GM10847 (cell line): Measurements from ENCODE around the gene VSX2.

Experiments
- POLR2A ChIP-seq: IDR thresholded peaks from 2 replicates; pipeline ENCODE4 v1.6.1; 2011; ENCODE audit not compliant: insufficient read length; ENCODE audit errors: extremely low read depth

The VSX2 gene

DNA sequence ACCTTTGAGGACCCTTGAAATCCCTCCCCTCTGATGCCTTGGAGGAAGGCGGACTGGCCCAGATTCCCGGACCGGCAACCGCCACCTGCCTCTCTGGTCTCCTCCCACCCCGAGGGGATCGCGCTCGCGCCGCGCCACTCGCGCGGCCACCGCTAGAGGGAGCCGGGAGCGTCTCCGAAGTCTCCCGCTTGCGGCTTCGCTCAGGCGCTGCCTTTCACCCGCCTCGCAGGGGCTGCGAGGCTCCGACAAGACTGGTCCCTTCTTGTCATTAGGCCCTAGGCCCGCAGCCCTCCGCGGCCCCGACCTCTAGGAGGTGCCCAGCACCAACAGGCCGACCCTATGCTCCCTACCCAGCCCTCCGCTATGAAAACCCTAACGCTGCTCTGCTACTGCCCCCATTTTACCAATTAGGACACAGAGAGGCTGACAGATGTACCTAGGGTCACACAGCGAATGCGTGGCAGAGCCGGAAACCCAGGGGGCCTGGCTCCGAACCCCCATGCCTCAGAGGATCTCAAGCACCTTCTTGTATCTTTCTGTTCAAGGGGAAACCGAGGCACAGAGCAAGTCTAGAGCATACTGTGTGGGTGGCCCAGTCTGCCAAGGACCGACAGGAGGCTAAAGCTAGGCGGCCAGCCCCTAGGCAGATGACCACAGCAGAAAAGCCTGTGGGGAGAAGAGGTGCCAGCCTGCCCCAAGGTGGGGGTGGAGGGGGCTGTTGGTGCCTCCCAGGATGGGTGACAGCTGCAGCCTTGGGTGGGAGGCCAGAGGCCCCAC, 21.4 kb upstream of the VSX2 start:
- no peak for TF ChIP-seq POLR2A

DNA sequence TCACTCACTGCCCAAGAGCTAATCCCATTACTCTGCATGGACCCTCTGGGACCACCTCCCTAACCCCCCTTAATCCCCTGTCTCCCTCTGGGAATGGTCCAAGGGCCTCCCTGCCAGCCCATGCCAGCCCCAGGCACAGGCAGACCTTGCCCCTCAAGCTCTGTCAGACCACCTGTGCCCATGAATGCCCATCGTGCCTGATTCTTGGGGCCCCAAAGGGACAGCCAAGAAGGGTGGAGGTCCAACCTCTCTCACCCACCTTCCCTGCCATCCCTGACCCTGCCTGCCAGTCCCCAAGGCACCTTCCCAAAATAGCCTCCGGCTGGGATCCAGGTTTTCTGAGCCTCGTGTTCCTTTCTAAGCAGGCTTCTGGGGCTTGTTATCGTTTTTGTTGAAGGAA, 20.8 kb upstream of the VSX2 start:
- TF ChIP-seq POLR2A, result no peak

- TF ChIP-seq POLR2A, result no peak
These were observed 19.7 kb upstream of the VSX2 start for GRCh38 chr14:74219277-74220205.

DNA sequence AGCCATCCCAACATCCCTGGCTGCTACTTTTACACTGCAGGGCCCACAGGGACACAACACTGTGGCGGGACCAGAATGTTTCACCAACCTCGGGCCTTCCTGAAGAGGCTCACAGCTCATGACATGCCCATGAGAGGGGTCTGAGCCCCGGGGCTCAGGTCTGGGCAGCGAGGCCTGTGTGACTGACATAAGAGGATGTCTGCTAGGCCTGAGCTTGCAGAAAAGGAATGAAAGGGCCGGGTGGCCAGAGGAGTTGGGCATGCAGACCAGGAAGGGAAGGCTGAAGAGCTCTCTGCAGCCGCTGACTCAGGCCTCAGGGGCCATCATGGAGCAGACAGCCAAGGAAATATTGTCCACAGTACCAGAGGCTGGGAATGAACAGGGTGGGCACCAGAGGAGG, 18.3 kb upstream of the VSX2 start:
- TF ChIP-seq POLR2A, result no peak

DNA sequence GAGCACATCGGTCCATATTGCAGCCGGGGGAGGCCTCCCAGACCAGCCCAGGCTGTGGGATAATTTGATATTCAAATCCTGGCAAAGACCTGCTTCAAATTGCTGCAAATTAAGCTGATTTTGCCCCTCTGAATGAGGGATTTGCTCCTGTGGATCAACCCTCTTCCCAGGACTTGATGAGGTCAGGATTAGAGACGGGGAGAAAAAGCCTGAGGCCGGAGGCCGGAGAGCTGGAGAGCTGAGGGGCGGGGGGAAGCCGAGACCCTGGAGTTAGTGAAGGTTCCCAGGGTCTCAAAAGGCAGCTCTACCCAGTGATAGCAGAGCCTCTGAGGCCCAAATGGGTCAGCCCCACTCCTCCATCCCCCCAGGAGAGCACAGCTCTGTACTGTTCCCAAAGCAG, 17.5 kb upstream of the VSX2 start:
- no peak for TF ChIP-seq POLR2A

GRCh38 chr14:74223016-74223415, 16.2 kb upstream of the VSX2 start:
- TF ChIP-seq POLR2A, result no peak

- TF ChIP-seq POLR2A, result no peak
These were observed 7.5 kb upstream of the VSX2 start for GRCh38 chr14:74231784-74232183.

DNA sequence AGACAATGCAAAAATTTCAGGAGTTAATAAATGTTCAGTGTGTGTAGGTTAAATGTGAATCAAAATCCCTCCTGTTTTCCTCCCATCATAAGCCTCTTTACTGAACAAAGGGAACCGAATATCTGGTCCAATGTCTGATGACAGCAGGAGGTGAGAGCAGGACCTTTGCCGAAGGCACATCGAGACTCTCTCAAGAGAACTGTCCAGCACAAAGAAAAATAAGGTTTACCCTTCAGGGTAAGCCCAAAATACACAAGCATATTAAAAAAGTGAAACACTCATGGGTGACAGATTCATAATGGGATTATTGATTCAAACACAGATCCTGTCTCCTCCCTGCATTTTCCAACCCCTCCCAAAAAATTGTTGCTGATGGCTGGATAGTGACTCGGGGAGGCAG, 4.2 kb upstream of the VSX2 start:
- no peak for TF ChIP-seq POLR2A

DNA sequence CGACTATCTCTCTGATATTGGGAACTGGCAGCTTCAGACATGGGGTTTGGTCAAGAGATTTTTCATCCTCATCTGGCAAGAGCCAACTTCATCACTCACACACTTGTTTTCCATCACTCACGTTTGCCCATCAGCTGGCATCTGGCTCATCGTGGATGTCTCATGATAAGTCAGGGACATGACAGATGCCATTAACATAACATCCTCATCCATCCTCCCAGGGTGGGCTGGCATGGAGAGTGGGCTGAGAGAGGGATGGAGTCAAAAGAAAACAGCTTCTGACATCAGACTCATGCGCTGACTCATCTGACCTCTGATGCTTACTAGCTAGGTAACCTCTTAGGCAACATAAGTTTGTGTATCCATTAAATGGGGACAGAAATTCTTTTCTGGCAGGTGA, 1.8 kb upstream of the VSX2 start:
- TF ChIP-seq POLR2A, result no peak

DNA sequence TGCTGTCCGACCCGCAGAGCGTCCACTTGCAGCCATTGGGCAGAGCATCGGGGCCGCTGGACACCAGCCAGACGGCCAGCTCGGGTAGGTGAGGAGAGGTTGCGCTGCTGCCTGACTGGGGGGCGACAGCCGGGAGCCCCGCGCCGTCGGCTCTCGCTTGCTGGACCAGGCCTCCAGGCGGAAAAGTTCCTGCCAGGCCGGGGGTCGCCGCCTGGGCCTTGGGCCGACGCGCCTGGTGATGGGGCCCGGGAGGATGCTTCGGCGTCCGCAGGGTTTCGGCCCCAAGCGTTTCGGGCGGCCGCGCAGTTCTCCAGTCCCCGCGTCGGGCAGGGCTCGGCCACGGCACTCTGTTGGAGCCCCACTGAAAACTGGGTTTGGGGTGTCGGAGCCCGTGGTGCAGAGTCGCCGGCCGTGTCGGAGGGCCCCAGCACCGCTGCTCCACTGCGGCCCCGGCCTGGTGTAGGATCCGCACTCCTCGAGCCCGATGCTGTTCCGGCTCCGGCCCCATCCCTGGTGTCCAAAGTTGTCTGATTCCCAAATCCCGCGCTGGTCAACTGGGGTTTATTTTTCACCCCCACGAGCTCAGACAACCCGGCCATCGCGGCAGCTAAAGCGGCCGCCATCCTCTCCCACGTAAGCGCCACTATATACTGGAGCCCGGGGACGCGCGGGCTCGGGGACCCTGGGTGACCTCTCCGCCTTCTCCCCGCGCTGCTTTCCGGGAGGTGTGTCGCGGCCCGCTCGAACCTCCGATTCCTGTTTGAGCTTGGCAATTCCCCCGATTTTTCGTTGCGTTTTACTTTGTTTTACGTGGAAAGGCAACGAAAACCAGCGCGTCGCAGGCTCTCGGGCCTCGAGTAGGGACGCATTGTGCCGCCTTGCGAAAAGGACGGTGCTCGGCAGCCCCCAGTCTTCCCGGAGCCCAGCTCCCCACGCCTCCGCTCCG, 872 bp downstream of the VSX2 start:
- TF ChIP-seq POLR2A, result no peak

- no peak for TF ChIP-seq POLR2A
These were observed 1.8 kb downstream of the VSX2 start for GRCh38 chr14:74240794-74241651.

DNA sequence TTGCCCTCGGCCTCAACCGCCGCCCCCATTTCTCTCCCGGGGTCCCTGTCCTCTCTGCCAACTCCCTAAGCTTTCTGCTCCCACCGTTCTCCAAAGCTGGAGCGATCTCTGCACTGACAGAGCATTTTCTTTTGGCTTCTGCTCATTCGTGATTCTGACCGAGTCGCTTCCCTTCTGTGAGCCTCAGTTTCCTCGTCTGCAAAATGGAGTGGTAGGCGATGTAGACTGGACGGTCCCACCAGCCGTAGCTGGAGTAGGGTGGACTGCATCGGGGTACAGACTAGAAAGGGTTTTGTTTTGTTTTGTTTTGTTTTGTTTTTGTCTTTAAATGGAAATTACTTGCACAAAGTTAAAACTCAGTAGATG, 2.4 kb downstream of the VSX2 start:
- no peak for TF ChIP-seq POLR2A

DNA sequence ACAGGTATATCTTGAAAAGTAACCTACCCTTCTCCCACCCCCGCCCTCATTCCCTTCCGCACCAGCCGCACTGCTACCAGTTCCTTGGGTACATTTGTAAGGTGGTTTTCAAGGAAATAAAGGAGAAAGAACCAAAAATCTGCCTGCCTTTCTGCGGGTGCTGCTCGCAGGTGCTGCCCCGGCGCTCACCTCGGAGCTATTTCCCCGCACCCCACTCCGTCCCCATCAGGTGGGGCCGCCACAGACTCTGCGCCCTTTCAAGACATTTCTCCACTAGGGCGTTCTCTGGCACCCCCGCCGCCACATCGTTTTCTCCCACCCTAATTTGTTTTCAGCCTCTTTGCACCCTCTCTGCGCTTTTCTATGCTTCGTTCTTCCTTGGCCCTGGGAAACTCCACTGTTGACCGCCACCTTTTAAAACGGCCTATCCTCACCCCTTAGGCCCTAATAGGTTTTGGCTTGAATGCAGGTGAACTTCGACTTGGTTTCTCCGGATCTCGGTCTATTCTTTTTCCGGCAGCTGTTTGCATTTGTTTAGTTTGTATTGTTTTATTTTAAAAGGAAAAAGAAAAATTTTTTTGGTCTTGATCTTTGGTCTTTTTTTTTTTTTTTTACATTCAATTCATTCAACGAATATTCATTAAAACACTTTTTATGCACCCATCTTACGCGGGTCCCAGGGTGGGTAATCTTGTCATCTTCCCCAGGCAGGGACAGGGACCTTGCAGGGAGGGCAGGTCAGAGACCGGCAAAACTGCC, 3.0 kb downstream of the VSX2 start:
- TF ChIP-seq POLR2A, result no peak

- no peak for TF ChIP-seq POLR2A
These were observed 3.5 kb downstream of the VSX2 start for GRCh38 chr14:74242780-74243042.

DNA sequence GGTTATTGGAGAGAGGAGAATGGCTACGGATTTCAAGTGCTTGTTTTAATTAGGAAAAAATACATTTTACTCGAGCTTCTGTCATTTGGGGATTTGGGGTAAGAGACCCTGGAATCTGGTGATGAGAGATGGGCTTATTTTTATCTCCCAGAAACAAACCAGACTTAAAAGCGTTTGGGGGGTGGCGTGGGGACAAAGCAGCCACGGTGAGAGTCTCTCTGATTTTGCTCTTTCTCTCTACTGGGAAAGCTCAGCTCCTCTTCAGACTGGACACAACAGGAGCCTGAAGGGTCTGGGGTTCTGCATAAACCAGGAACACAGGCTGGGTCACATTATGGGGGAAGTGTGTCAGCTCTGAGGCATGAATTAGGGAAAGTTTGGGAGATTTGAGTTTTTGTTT, 3.8 kb downstream of the VSX2 start:
- no peak for TF ChIP-seq POLR2A
